HG03571 (cell line): ENCODE data around the gene LTBP2.

Experiments
- ATAC-seq: cut with Tn5 transposase; IDR thresholded peaks from one replicate; pipeline ENCODE4 v1.9.1; 2021; ENCODE audit not compliant: unreplicated experiment

Gene LTBP2

DNA sequence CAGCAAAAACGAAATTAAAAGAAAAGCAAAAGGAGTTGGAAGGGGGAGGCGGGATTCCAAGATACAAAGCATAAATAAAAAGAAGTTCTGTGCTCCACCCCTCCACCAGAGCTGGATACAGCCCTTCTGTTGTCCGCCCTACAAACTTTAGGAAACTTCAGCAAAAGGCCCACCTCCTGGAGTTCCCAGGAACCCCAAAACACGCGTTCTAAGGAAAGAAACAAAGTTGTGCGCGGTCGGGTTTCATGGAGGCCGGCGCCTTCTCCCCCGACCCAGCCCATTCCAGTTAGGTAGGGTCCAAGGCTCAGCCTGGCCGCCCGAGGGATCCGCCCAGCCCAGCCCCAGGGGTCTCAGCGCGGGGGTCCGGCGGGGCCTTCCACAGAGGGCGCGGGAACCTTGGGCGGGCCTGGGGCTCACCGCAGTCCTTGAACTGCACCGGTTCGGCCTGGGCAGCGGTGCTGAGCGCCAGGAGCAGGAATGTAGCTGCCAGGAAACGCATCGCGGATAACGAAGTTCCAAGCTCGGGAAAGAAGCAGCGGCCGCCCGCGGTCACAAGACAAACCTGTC lies 119.2 kb downstream of the LTBP2 start, which contains the start of gene NPC2:
Gene NPC2, minus strand, starts transcription at position 530 of the 567 bp plus-strand sequence. Its CDS starts 31 bp downstream, at position 499.
- no peak for ATAC-seq

DNA sequence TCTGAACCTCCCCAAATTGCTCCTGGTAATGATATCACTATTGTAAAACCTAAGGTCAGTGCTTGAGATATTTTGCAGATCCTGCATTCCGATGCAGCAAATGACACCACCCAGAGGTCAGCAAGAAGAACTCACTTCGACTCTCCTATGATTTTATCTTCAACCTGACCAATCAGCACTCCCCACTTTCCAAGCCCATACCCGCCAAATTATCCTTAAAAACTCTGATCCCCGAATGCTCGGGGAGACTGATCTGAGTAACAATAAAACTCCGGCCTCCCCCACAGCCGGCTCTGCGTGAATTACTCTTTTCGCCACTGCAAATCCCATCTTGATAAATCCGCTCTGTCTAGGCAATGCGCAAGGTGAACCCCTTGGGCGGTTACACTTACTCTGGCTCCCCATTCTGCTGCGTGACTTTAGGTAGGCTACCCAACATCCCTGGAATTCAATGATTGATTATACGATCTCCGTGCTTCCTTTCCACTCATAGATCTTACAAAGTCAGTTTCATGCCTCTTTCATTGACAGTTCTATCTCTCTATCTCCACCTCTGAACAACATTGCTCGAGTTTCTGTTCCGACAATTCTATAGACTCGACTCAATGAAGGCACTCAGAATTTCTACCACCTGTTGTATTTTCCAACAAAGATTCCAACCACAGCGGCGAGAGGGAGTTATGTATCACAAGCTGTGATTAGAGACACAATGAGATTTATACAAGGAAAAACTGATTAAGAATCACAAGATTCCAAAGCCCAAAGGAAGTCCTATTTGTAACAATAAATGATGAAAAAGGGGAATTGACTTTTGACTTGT lies 119.9 kb downstream of the LTBP2 start:
- no peak for ATAC-seq

DNA sequence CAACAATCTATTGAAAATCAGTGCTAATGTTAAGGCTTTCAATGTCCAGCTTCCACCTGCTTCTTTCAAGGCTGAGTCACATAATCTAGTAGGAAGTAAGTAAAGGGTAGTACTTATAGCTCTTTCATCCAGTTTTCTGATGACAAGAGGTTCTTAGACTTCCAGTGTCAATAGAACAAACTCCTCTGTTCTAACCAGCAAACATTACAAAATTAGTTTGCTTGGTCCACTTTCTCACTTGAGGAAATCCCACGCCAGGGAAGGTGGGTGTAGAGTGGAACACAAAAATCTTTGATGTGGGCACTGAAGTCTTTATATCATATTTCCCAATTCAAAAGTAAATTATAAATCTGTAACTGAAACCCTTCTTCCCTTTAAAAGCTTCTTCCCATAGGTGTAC lies 121.6 kb downstream of the LTBP2 start:
- ATAC-seq = no peak

DNA sequence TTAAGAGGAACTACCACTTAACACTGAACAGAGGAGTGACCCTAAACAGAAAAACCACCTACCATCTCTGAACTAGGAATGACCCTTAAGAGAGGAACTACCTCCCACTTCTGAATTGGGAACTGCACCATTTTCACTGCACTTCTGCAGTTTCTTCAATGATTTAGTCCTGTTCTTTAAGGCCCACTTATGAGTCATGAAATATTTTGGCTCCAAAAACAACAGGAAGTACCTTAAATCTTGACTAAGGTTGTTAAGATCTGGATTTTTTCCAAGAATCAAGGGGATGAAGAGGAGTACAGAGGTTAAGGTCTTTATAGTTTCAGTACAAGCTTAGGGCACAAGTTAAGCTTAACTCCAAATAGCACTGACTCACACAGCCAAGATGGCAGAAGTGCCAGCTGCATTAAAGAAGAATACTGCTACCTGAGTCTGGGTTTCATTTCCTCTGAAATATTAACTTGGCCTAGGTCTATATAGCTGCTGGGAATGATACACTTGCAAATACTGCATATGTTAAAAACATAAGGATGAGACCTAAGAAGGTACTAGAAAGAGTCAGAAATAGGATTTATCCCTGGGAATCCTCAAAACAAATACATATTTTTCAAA lies 123.1 kb downstream of the LTBP2 start:
- ATAC-seq = no peak

DNA sequence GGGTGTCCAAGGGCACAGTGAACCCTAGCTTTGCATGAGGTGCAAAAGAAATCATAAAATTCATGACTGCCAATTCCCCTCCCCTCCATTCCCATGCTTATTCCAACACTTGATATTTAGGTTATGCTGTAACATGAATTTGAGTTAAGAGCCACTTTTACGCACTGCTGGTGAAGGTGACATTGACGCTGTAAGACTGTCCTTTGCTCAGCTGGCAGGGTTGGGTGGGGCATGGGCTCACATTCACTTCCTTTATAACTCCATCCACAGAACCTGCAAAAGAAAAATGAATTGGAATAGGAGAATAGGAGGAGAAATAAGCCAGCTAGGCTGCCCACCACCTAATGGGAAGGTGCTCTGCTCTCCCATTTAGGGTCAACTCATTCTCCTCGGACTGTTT lies 125.9 kb downstream of the LTBP2 start:
- ATAC-seq = no peak

DNA sequence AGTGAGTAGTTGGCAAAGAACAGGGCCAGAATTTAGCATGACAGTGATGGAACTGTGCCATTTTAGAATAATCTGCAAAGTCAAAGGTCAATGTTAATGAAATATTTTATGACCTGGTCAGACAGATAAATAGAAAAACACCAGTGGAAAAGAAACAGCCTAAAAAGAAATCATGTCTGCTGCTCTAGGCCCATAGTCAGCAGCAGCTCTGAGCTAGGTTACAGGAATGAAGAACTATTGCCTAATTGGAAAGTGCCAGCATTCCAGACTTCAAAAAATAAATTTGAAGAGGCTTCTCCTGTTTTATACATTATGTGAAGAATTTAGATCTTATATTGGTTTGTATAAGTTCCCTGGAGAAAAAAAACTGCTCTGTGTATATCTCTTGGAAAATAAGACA lies 128.7 kb downstream of the LTBP2 start:
- ATAC-seq = no peak

DNA sequence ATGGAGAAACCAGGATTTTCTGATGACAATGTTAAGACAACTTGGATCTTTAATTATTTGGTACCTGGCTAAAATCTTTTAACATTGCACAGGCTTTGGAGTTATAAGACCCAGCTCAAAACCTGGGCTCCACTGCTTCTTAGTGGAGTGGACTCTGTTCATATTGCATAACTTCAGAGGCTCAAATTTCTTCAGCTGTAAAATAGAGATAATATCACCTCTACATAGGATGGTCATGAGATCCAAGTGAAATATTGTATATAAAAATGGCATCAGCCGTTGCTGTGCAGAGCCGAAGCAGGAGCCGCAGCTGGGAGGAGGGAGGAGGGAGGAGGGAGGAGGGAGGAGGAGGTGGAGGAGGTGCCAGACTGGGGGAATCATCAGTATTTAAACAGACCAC lies 129.5 kb downstream of the LTBP2 start:
- ATAC-seq = no peak

DNA sequence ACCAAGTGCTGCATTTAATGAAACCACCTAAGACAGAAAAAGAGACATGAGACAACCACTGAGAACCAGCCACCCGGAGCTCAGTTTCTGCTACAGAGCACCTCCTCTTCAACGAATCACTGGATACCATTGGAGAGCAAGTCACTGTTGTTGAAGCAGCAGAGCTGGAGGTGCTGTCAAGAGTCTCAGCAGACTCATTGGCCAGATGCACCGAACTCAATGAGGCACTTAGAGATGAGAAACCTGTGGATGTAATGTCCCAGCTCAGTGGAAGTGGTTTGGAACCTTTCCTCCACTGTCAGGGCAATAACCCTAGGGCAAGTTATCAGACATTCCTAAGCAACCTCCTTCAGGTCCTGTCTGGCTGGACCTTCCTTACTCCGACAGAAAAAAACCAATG lies 132.0 kb downstream of the LTBP2 start:
- no peak for ATAC-seq

DNA sequence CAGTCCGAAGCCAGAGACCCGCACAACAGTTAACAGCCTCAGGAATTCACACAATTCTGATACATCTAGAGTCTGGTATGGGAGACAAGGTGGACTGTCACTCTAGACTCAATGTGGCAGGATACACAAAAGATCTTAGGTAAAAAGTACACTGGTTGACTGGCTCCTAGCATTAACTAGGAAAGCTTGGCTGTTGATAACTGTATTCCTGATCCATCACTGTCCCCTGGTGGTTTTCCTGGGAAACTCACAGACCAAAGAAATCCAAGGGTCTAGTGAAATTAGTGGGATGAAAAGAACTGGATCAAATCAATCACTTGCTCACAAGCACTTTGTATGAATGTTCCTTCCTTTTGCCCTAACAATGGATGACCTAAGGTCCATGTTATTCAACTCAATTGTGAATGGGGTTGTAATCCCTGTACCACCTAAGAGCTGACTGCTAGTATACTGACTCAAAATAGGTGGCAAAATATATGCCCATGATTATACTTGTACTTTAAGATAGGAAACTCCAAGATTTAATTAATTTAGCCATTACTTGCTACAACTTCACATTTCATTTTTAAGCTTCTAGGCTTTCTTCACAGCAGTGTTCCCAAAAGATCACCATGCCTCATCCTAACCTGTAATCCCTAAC lies 132.9 kb downstream of the LTBP2 start:
- no peak for ATAC-seq

DNA sequence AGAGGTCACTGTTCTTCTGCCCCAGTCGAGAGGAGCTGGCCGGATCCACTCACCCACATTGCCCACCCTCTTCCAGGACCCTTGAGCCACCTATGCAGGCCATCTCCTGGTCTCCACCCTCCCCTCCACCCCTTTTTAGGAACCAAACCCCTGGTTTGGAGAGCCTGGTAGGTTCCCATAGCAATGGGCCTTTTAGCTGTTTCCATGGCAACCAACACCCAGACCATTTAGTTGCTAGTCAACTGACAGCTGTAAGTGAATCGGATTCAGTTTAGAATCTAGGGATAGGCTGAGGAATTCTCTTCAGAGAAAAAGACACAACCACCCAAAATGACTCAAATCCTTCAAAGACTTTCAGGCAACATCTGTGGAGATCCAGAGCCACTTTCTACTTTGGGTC lies 135.4 kb downstream of the LTBP2 start:
- ATAC-seq = no peak

DNA sequence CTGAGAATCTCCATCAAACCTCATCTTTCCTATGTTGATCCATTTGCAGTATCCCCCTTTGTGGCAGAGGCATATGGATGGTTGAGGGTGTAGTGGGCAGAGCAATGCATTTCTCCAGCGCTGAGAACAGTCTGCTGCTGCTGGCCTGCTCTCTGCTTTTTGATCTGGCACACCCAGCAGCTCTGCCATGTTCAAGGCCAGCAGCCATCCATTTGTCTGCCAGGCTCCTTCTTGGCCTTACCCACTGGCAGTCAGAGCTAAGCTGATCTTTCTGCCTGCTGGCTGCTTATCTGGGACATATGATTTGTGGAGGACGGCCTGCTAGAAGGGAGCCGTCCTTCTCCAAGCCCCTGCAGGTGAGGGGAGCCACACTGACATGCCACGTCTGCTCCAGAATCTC lies 135.9 kb downstream of the LTBP2 start:
- no peak for ATAC-seq

DNA sequence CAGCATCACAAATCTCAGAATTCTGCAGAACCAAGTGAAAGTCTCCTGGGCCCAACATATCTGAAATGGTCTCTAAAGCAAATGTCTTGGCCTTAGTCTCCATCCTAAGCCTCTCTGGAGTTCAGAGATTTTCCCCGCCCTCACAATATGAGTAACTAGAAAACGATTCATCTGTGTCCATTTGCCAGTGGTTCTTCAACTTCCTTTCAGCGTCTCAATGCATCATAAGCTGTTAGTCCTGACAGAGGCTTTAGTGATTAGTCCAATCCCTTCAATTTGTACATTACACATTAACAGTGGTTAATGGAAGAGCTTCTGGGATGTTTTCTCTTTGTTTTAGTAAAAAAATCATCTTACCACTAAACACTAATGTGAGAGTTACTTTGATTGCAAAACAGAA lies 136.4 kb downstream of the LTBP2 start:
- ATAC-seq = no peak

DNA sequence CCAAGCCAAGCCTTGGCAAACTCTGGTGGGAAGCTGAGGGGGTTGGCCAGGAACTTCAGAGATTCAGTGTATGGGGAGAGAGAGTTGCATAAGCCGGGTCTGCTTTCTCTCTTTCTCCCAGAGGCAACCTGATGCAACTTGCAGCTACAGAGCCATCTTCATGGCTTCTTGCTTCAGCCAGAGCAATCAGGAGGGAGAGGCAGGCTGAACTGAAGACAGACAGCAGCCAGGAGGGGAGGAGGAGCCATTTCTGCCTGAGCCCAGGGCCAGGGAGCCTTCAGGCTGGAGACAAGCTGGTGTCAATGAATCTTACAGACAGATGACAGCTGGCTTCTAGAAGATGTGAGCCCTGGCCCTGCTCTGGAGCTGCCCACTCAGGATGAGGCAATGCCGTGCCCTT lies 137.7 kb downstream of the LTBP2 start:
- ATAC-seq = no peak

DNA sequence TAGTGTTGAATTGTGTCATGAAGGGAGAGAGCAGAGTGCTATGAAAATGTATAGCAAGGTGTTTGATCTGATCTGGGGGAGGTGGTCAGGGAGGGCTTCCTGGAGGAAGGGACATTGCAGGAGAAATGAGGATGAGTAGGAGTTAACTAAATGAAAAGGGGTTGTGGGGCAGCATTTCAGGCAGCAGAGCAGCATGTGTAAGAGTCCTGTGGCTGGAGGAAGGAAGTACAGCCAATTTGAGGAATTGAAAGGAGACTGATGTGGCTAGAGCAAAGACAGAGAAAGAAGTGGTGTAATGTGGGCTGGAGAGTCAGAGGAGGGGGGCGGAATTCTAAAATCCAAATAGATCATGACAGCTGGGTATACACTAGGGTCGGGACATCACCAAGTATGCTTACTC lies 139.4 kb downstream of the LTBP2 start:
- ATAC-seq = no peak

DNA sequence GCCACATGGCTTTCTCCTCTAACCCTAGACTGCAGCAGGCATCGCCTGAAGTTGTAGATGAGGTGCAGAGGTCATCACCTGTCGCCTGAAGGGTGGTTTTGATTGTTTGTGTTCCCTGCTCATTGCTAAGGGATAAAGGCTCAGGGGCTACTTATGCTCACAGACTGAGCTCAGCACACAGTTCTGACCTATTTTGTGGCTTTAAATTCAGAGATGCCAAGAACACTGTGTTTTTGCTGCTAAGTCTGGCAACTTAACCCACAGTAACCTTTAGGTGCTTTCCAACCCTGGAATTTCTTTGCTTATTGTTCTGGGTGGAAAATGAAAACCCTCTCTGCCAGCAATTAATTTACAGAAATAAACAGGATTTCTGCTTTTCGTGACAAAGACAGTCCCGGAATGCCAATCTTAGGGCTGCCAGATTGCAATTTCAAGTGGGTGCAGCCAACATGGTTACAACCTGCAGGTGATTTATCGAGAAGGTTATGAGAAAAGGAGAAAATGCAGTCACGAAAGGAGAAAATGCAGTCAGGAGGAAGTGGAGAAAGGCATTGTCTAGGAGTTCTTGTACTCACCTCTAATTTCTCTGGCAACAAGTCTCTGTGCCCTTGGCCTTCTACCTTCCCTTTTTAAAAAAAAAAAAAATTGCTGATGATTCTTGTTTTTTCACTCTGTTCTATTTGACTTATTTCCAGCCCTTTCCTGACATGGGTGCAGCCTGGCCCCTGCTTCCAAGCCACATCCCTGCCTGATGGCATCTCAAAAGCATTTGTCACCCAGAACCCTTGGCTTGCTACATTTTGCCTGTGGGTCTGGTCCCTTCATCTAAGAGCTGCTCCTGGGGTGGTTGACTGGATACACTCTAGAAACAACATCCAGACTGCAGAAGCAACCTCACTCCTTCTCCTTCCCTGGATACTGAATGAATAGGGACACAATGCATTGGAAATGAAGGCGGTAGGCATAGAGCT lies 142.2 kb downstream of the LTBP2 start:
- ATAC-seq = no peak

DNA sequence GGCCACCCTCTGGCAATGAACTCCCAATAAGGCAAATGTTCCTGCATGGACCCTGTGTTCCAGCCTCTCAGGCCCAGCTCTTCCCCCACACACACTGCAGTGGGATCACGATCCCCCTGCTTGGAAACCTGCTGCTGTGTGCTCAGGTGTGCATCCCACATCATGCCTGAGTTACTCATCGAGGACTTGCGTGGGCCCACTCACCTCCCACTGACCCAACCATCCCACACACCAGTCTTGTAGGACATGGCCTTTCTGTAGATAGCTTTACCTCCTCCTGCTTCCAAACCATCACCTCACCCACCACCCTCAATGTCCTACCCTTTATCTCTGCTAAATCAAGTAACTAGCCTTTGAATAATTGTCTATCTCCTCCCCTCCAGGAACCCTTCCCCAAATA lies 143.5 kb downstream of the LTBP2 start:
- no peak for ATAC-seq

DNA sequence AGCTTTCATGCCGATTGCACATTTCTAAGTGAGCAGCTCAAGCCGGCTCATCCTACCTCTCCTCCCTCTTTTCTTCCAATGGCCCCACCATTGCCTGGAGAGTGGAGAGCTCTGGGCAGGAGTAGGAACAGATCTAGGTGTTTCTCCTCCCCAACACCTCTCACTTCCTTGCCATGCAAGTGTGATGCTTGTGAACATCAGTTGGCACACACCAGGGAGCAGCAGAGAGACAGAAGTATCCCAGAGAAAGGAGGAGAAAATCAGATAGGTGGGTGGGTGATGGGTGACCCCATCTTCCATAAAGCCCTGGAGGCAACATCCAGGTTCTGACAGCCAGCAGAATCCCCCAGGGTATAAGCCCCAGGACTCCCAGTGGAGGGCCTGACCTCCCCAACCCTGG lies 146.7 kb downstream of the LTBP2 start:
- ATAC-seq = no peak

DNA sequence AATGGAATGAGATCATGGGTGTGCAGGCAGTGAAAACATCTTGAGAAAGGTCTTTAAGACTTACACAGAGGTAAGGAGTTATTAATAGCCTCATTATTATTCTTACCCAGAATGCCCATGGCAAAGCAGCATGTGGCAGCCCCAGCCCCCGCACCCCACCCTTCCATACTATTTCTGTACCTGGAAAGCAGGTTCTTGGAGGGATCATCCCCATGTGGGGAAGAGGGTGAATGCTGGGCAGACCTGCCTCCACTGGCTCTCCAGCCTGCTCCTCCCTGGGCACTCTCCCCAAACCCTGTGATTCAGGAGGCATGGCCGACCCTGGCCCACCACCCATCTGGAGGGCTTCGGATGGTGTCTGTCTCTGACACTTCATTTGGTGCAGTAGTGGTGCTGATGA lies 147.3 kb downstream of the LTBP2 start:
- ATAC-seq = no peak

DNA sequence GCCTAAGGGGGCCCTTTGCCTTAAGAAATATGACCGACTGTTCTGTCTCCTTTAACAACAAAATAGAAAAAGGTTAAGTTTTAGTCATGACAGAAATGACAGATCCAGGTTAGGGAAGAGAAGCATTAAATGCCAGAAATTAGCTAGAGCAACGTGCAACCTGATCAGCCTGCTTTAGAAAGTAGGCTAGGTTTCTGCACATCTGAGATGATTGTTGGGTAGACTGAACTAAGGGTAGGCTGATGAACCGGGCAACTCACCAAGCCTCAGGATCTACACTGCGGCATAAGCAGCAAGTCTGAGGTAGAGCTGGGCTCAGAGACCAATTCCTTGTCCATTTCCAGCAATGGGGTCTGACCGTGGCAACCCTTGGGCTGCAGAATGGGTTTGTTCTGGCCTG lies 148.3 kb downstream of the LTBP2 start:
- ATAC-seq = no peak

DNA sequence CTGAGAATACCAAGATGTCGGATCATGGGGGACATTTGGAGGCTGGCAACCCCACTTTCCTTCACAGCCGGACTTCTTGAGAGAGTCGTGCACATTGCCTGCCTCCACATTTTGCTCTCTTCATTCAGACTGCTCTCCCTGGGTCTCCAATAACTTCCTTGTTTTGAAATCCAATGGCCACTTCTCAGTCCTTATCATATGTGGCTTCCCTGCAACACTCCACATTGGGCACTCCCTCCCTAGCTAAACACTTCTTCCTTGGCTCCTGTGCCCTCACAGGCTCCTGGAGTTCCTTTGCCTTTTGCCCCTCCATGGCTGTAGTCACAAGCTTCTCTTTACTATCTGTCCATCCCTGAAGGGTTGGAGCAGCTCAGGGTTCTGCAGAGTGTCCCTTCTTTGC lies 149.0 kb downstream of the LTBP2 start:
- ATAC-seq = no peak

DNA sequence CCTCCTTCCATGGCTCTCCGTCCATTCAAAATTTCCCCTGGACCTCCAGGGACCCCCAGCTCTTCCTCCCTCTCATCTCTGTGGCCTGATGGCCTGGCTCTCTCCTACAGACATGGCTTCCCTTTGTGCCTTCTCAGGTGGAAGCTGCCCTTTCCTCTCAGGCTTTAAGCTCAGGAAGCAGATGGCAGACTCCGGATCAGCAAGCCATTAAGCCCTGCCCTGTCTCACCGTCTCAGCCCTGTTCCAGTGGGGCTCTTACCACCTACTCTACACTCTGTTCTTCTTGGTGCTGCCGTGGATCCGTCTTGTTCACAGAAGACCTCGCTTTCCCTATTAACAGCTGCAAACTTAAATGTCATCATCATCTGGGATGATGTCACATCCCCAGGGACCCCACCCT lies 152.1 kb downstream of the LTBP2 start:
- no peak for ATAC-seq
